GM18868 (cell line): Measurements from ENCODE around the gene CCDC178.
"Not testable (repeated sequence)": the region's sequence is repeated elsewhere in the genome, so short reads cannot be mapped to it uniquely, and the experiment has no call there.

Experiments
- ATAC-seq: cut with Tn5 transposase; IDR thresholded peaks from one replicate; pipeline ENCODE4 v1.9.1; 2021; ENCODE audit warnings: mild to moderate bottlenecking, moderate library complexity; ENCODE audit not compliant: unreplicated experiment

Gene CCDC178

GRCh38 chr18:33239298-33239697, 201.2 kb downstream of the CCDC178 start:
- peak; percentile 79 for ATAC-seq

GRCh38 chr18:33232318-33232626, 208.2 kb downstream of the CCDC178 start:
- peak; percentile 26 for ATAC-seq

GRCh38 chr18:33231474-33232317, 208.8 kb downstream of the CCDC178 start:
- peak; percentile 94 for ATAC-seq

GRCh38 chr18:33212363-33212762, 228.2 kb downstream of the CCDC178 start:
- ATAC-seq = no peak

- peak; percentile 81 for ATAC-seq
Measured at GRCh38 chr18:33210575-33211189, 229.8 kb downstream of the CCDC178 start.

GRCh38 chr18:33205777-33206176, 234.7 kb downstream of the CCDC178 start:
- ATAC-seq = no peak

- peak; percentile 45 for ATAC-seq
Measured at GRCh38 chr18:33201509-33201926, 239.0 kb downstream of the CCDC178 start.

- no peak for ATAC-seq
Measured at GRCh38 chr18:33195795-33196194, 244.7 kb downstream of the CCDC178 start.

- ATAC-seq = no peak
Measured at GRCh38 chr18:33194793-33195192, 245.7 kb downstream of the CCDC178 start.

GRCh38 chr18:33184958-33185357, 255.6 kb downstream of the CCDC178 start:
- no peak for ATAC-seq

GRCh38 chr18:33184175-33184574, 256.3 kb downstream of the CCDC178 start:
- ATAC-seq = no peak

GRCh38 chr18:33183136-33183535, 257.4 kb downstream of the CCDC178 start:
- ATAC-seq = no peak

- ATAC-seq = no peak
Measured at GRCh38 chr18:33181016-33181415, 259.5 kb downstream of the CCDC178 start.

- ATAC-seq = no peak
Measured at GRCh38 chr18:33169218-33169617, 271.3 kb downstream of the CCDC178 start.

- not testable (repeated sequence) for ATAC-seq
Measured at GRCh38 chr18:33164121-33164520, 276.4 kb downstream of the CCDC178 start.

- no peak for ATAC-seq
Measured at GRCh38 chr18:33161131-33161530, 279.4 kb downstream of the CCDC178 start.

GRCh38 chr18:33159151-33159550, 281.4 kb downstream of the CCDC178 start:
- ATAC-seq = no peak

GRCh38 chr18:33157893-33158292, 282.6 kb downstream of the CCDC178 start:
- ATAC-seq = no peak

- ATAC-seq = no peak
Measured at GRCh38 chr18:33156906-33157470, 283.5 kb downstream of the CCDC178 start.

GRCh38 chr18:33154049-33154448, 286.5 kb downstream of the CCDC178 start:
- no peak for ATAC-seq

- ATAC-seq = no peak
Measured at GRCh38 chr18:33152376-33152775, 288.1 kb downstream of the CCDC178 start.

- not testable (repeated sequence) for ATAC-seq
Measured at GRCh38 chr18:33147811-33148210, 292.7 kb downstream of the CCDC178 start.
